Activated T-helper 17 cell treated with anti-CD3 and anti-CD28 coated beads, Interleukin-2, amount 50 U/mL, for 72 hours (primary cell): ENCODE results near the gene BCL11A. TPM values are rescaled to one million over a fixed set of nuclear protein-coding genes. Genes with fewer than 3 reads are reported as not detected.

Source experiments
- ATAC-seq: fragments of 150-1000 bp; cut with Tn5 transposase; replicated peaks from 2 replicates; pipeline ENCODE4 v1.10.0; 2021; ENCODE audit warnings: mild to moderate bottlenecking, moderate library complexity
- H3K27ac Mint-ChIP-seq: one replicate; pipeline ENCODE4 v1.8.0; 2022; ENCODE audit warnings: mixed read lengths
- H3K27me3 Mint-ChIP-seq: one replicate; pipeline ENCODE4 v1.8.0; 2022; ENCODE audit warnings: mixed read lengths
- H3K36me3 Mint-ChIP-seq: one replicate; pipeline ENCODE4 v1.8.0; 2022; ENCODE audit warnings: low read depth, mild to moderate bottlenecking, mixed read lengths
- H3K4me1 Mint-ChIP-seq: one replicate; pipeline ENCODE4 v1.8.0; 2022; ENCODE audit warnings: mixed read lengths
- H3K4me3 Mint-ChIP-seq: one replicate; pipeline ENCODE4 v1.8.0; 2022; ENCODE audit warnings: mild to moderate bottlenecking, mixed read lengths
- H3K9me3 Mint-ChIP-seq: one replicate; pipeline ENCODE4 v1.8.0; 2022; ENCODE audit warnings: mixed read lengths
- total RNA-seq, 2 donors: library from RNA; stranded (reverse); gene quantifications; one replicate each; pipeline ENCODE4 v1.2.3, GENCODE V29; 2022

The BCL11A gene
- total RNA-seq, 2 donors from 2014 or later, result 0.90 TPM; not detected in 1

- Mint-ChIP-seq H3K27me3 (peaks cover 44% of the 10 kb centered on the region), H3K4me1 (peaks cover 12% of the 10 kb centered on the region), H3K36me3 (peaks cover 6% of the 10 kb centered on the region), H3K9me3 (no peaks in the 10 kb centered on the region), H3K4me3 (peak overlapping the region; percentile 74), H3K27ac (no peak overlapping the region)
- ATAC-seq, result no peak
Measured at GRCh38 chr2:60554074-60554645, 706 bp upstream of the BCL11A start.

GRCh38 chr2:60552851-60553494 is 481 bp downstream of the BCL11A start:
- Mint-ChIP-seq H3K4me3 (peak overlapping the region; percentile 74), H3K36me3 (peaks cover 6% of the 10 kb centered on the region), H3K9me3 (no peaks in the 10 kb centered on the region), H3K27me3 (peaks cover 45% of the 10 kb centered on the region), H3K4me1 (peaks cover 14% of the 10 kb centered on the region), H3K27ac (no peak overlapping the region)
- no peak for ATAC-seq

DNA sequence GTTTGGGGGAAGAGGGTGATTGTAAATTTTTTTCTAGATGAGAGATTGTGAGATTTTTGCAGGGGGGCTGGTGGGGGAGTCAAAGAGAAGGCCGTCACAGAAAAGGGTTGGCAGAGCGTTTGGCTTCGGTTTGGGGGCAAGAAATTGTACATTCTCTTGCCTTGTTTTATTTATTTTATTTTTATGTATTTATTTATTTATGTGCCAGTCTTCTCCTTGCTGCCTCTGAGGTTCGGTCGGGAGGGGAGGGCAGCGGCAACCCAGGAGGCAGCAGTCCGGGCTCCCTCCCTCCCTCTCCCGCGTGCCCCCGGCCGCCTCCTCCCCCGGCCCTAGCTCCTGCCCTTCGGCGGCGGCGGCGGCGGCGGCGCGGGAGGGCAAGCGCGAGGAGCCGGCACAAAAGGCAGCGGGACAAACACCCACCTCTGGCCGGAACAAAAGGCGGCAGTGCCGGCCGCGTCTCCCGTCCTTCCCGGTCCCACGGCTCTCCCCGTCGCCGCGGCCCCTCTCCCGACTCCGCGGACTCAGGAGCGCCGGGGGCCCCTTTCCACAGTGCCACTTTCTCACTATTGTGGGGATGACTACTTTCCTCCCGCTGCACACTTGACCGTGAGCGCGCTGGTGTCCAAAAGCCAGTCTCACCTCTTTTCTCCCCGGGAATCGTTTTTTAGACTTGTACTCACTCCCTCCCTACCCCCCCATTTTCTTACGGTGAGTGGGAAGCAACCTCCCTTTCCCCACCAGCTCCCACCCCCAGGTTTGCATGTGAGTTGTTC is 1.2 kb downstream of the BCL11A start:
- H3K4me3 Mint-ChIP-seq, result peak overlapping the region; percentile 52
- H3K27ac Mint-ChIP-seq, result no peak overlapping the region
- H3K9me3 Mint-ChIP-seq, result no peaks in the 10 kb centered on the region
- ATAC-seq, result no peak
- H3K4me1 Mint-ChIP-seq, result peaks cover 12% of the 10 kb centered on the region
- H3K36me3 Mint-ChIP-seq, result peaks cover 6% of the 10 kb centered on the region
- H3K27me3 Mint-ChIP-seq, result peaks cover 47% of the 10 kb centered on the region

DNA sequence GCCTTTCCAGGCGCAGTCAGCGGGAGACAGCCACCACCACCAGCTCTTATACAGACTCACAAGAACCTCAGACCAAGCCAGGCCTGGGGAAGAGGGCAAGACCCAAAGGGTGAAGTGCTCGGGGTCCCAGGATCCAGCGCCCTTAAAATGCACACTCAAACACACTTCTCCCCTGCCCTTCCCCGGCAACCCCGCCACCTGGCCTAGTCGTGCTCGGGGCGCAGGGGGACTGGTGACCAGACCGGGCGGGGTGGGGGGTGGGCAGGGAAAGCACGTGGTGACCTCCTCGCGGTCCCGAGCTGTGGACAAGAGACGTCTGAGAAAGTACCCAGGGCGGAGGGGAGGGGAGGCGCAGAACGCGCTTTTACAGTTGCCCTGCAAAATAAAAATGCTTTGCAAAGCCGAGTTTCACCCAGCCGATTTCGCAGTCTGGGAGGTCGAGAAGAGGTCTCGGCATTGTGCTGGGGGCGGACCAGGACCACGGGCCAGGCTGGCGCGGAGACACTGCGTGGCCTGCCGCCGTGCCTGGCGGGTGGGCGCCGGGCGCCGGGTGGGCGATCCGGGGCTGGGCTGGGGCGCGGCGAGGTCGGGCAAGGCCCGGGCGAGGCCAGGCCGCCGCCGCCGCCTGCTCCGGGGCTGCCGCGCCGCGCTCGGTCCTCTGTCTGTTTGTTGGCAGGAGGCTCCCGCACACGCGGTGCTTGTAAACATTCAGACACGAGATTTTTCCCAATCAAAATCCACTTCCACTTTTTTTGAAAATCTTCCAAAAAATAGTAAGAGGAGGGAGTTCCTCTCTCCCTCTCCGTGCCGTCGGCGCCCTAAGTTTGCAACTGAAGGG is 2.0 kb downstream of the BCL11A start:
- Mint-ChIP-seq H3K27me3 (peaks cover 48% of the 10 kb centered on the region), H3K4me3 (peak overlapping the region; percentile 80), H3K4me1 (peaks cover 9% of the 10 kb centered on the region), H3K27ac (no peak overlapping the region), H3K9me3 (no peaks in the 10 kb centered on the region), H3K36me3 (peaks cover 6% of the 10 kb centered on the region)
- ATAC-seq, result no peak

GRCh38 chr2:60550984-60551239 is 2.5 kb downstream of the BCL11A start:
- H3K4me1 Mint-ChIP-seq, result peaks cover 9% of the 10 kb centered on the region
- no peaks in the 10 kb centered on the region for H3K9me3 Mint-ChIP-seq
- H3K27me3 Mint-ChIP-seq, result peaks cover 50% of the 10 kb centered on the region
- peak overlapping the region; percentile 80 for H3K4me3 Mint-ChIP-seq
- peaks cover 6% of the 10 kb centered on the region for H3K36me3 Mint-ChIP-seq
- no peak overlapping the region for H3K27ac Mint-ChIP-seq
- ATAC-seq, result no peak

DNA sequence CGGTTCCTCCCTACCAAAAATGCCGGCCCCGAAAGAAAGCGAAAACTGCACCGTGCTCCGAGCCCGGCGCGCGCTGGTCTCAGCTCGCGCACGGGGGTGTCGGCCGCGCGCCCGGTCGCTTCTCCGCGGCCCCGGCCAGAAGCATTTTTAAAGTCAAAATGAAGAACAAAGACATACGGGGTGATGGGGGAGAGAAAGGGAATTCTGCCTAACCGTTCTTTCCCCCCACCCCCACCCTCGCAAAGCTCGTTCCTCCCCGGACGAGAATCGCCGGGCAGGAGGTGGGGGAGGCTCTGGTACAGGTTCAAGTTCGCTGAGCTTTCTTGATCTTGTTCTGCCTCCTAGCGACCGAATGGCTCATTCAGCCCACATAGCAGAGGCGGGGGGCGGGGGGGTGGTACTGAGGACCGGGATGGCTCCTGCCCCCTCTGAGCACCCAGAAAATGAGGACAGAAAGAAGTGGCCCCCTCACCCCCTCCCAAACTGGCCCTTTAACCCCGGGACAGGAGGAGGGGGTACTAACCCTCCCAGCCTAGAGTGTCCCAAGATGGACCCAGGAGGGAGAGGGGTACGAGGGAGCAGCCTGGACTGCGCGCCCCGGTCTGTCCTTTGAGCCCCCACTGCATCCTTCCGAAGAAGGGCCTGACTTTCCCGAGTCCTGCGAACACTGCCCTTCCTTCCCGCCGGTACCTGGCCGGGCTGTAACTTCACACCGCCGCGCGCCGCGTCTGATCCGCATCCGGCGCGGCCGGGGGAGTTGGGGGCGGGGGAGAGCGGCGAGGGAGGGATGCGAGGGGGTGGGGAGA is 3.1 kb downstream of the BCL11A start:
- Mint-ChIP-seq H3K27me3 (peaks cover 50% of the 10 kb centered on the region), H3K27ac (no peak overlapping the region), H3K4me3 (peak overlapping the region; percentile 80), H3K36me3 (peaks cover 6% of the 10 kb centered on the region), H3K4me1 (peaks cover 4% of the 10 kb centered on the region), H3K9me3 (no peaks in the 10 kb centered on the region)
- ATAC-seq, result peak; percentile 61

DNA sequence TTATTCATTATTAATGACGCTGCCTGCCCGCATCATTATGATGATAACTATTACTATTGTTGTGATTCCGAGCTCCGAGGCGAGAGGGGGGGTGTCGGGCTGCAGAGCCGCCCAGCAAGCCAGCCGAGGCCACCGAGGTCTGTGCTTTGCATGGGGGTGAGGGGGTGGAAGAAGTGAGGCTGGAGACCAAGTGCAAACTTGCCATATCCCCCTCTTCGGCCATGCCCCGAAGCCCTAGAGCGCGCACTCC is 3.6 kb downstream of the BCL11A start:
- peaks cover 6% of the 10 kb centered on the region for H3K36me3 Mint-ChIP-seq

DNA sequence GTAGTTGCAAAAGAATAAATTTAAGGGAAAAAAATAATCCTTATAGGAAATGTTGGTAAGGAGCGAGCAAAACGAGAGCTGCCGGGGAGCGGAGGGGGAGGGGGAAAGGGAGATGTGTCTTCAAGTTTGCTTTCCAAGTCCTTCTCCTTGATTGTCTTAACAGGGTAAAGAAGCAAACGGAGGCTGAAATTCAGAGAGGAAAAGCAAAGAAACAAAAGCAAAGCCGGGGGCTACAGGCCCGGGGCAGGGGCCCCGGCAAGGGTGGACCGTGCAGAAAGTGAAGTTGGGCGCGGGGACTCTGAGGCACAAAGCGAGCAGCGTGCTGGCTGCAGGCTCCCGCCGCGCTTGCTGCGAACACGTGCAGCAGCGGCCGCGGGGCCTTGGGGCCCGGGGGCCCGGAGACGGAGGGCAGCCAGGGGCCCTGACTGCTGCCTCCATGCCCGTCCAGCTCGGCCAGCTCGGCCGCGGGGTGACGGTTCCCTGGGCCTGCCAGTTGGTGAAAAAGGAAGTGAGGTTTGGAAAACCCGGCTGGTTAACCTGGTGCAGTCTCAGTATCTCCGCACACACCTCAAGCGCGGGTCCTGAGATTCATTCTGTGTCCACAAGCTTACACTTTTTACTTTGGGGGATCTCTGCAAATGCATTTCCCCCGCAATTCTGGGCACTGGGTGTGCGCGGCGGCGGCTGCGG is 4.1 kb downstream of the BCL11A start:
- H3K9me3 Mint-ChIP-seq, result no peaks in the 10 kb centered on the region
- ATAC-seq, result no peak

More for the DNA sequence above, 3.6 kb downstream of the BCL11A start:
- Mint-ChIP-seq H3K4me3 (peak overlapping the region; percentile 80), H3K9me3 (no peaks in the 10 kb centered on the region), H3K4me1 (peaks cover 4% of the 10 kb centered on the region), H3K27me3 (peaks cover 55% of the 10 kb centered on the region), H3K27ac (no peak overlapping the region)
- ATAC-seq, result peak; percentile 5

DNA sequence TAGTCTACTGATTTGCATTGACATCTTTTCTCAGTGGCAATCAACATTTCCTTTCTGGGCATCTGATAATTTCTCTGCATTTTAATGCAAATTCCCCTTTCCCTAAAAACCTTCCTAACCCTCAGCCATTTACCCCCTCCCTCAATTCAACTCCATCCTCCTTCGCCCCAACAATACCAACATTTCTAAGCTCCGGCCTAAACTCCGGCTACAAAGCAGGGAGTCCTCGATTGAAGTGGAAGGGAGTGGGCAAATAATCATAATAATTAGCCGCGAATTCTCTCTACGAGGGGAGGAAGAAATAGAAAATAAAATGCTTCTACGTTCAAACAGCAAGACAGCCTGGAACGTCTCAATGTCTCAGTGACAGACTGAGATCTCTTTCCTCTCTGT is 4.6 kb downstream of the BCL11A start:
- H3K27me3 Mint-ChIP-seq, result peaks cover 63% of the 10 kb centered on the region
- peaks cover 4% of the 10 kb centered on the region for H3K4me1 Mint-ChIP-seq
- H3K4me3 Mint-ChIP-seq, result peak overlapping the region; percentile 80
- H3K36me3 Mint-ChIP-seq, result peaks cover 6% of the 10 kb centered on the region
- ATAC-seq, result no peak
- no peak overlapping the region for H3K27ac Mint-ChIP-seq
- H3K9me3 Mint-ChIP-seq, result no peaks in the 10 kb centered on the region

More for the DNA sequence above, 4.1 kb downstream of the BCL11A start:
- Mint-ChIP-seq H3K4me3 (peak overlapping the region; percentile 80), H3K27me3 (peaks cover 59% of the 10 kb centered on the region), H3K36me3 (peaks cover 6% of the 10 kb centered on the region), H3K4me1 (peaks cover 4% of the 10 kb centered on the region), H3K27ac (no peak overlapping the region)

GRCh38 chr2:60548311-60548710 is 5.1 kb downstream of the BCL11A start:
- Mint-ChIP-seq H3K9me3 (no peaks in the 10 kb centered on the region), H3K27ac (no peak overlapping the region), H3K36me3 (peaks cover 6% of the 10 kb centered on the region), H3K4me3 (no peak overlapping the region), H3K27me3 (peaks cover 61% of the 10 kb centered on the region), H3K4me1 (peaks cover 4% of the 10 kb centered on the region)
- no peak for ATAC-seq

DNA sequence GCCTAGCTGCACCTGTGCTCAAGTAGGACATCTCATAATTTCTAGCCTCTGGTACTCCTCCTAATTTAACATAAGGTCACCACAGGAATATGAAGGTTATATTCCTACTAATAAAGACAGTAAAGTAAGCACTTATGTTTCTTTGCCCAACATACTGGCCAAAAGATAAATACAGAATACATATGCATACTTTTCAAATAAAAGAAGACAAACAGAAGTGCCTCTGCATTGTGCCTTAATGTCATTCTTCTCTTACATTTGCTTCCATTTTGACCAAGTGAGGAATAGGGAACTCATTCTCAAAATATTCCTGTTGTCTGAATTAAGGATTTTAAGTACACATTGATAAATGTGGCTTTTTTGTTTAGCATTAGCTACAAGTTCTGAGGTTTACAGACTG is 5.6 kb downstream of the BCL11A start:
- Mint-ChIP-seq H3K4me1 (peaks cover 4% of the 10 kb centered on the region), H3K27ac (no peak overlapping the region), H3K4me3 (no peak overlapping the region), H3K27me3 (peaks cover 62% of the 10 kb centered on the region), H3K9me3 (no peaks in the 10 kb centered on the region), H3K36me3 (peaks cover 6% of the 10 kb centered on the region)
- no peak for ATAC-seq

GRCh38 chr2:60546756-60547420 is 6.6 kb downstream of the BCL11A start:
- peaks cover 4% of the 10 kb centered on the region for H3K4me1 Mint-ChIP-seq
- H3K4me3 Mint-ChIP-seq, result no peak overlapping the region
- no peak for ATAC-seq
- no peak overlapping the region for H3K27ac Mint-ChIP-seq
- H3K36me3 Mint-ChIP-seq, result peaks cover 6% of the 10 kb centered on the region
- H3K9me3 Mint-ChIP-seq, result no peaks in the 10 kb centered on the region
- peaks cover 62% of the 10 kb centered on the region for H3K27me3 Mint-ChIP-seq

- peaks cover 4% of the 10 kb centered on the region for H3K4me1 Mint-ChIP-seq
- ATAC-seq, result no peak
- no peaks in the 10 kb centered on the region for H3K9me3 Mint-ChIP-seq
- no peak overlapping the region for H3K27ac Mint-ChIP-seq
- peaks cover 55% of the 10 kb centered on the region for H3K27me3 Mint-ChIP-seq
- H3K4me3 Mint-ChIP-seq, result no peak overlapping the region
- peaks cover 4% of the 10 kb centered on the region for H3K36me3 Mint-ChIP-seq
Measured at GRCh38 chr2:60544954-60545560, 8.4 kb downstream of the BCL11A start.
